ENCODE results near the gene MAPT.

Gene MAPT

GRCh38 chr17:45940826-45941225, 46.5 kb downstream of the MAPT start:
- in situ Hi-C loops (cut with HindIII; ENCODE audit: low pct_unique_long_range_greater_than_20kb, low sequenced_read_pairs): no loop called here
- no peak for TF ChIP-seq JUND (IDR thresholded peaks at IDR 0.05; ENCODE audit: low read depth)
- DNase-seq (ENCODE audit: low read depth in 1 of 2, low spot score in 1 of 2): peak; percentile 68 to 80

GRCh38 chr17:45941395-45941794, 47.0 kb downstream of the MAPT start:
- in situ Hi-C loops (cut with HindIII; ENCODE audit: low pct_unique_long_range_greater_than_20kb, low sequenced_read_pairs): no loop called here
- no peak for DNase-seq (ENCODE audit: low read depth in 1 of 2, low spot score in 1 of 2)
- no peak for TF ChIP-seq JUND (IDR thresholded peaks at IDR 0.05; ENCODE audit: low read depth)

- TF ChIP-seq JUND (IDR thresholded peaks at IDR 0.05; ENCODE audit: low read depth): no peak
- in situ Hi-C loops (cut with HindIII; ENCODE audit: low pct_unique_long_range_greater_than_20kb, low sequenced_read_pairs): no loop called here
- no peak for DNase-seq (ENCODE audit: low read depth in 1 of 2, low spot score in 1 of 2)
These were observed 47.9 kb downstream of the MAPT start for GRCh38 chr17:45942284-45942683.

- no peak for DNase-seq (ENCODE audit: low read depth in 1 of 2, low spot score in 1 of 2)
- in situ Hi-C loops (cut with HindIII; ENCODE audit: low pct_unique_long_range_greater_than_20kb, low sequenced_read_pairs): no loop called here
- TF ChIP-seq JUND (IDR thresholded peaks at IDR 0.05; ENCODE audit: low read depth): no peak
These were observed 52.5 kb downstream of the MAPT start for GRCh38 chr17:45946841-45947256.

- in situ Hi-C loops (cut with HindIII; ENCODE audit: low pct_unique_long_range_greater_than_20kb, low sequenced_read_pairs): no loop called here
- TF ChIP-seq JUND (IDR thresholded peaks at IDR 0.05; ENCODE audit: low read depth): no peak
- no peak for DNase-seq (ENCODE audit: low read depth in 1 of 2, low spot score in 1 of 2)
These were observed 54.1 kb downstream of the MAPT start for GRCh38 chr17:45948498-45948880.

- DNase-seq (ENCODE audit: low read depth in 1 of 2, low spot score in 1 of 2): peak; percentile 60 to 64
- in situ Hi-C loops (cut with HindIII; ENCODE audit: low pct_unique_long_range_greater_than_20kb, low sequenced_read_pairs): no loop called here
These were observed 54.7 kb downstream of the MAPT start for GRCh38 chr17:45948881-45949624.

GRCh38 chr17:45949755-45950320, 55.5 kb downstream of the MAPT start:
- no peak for TF ChIP-seq JUND (IDR thresholded peaks at IDR 0.05; ENCODE audit: low read depth)
- DNase-seq (ENCODE audit: low read depth in 1 of 2, low spot score in 1 of 2): no peak
- in situ Hi-C loops (cut with HindIII; ENCODE audit: low pct_unique_long_range_greater_than_20kb, low sequenced_read_pairs): no loop called here

More at GRCh38 chr17:45948881-45949624, 54.7 kb downstream of the MAPT start:
- TF ChIP-seq JUND (IDR thresholded peaks at IDR 0.05; ENCODE audit: low read depth): no peak

- TF ChIP-seq JUND (IDR thresholded peaks at IDR 0.05; ENCODE audit: low read depth): no peak
- in situ Hi-C loops (cut with HindIII; ENCODE audit: low pct_unique_long_range_greater_than_20kb, low sequenced_read_pairs): no loop called here
- no peak for DNase-seq (ENCODE audit: low read depth in 1 of 2, low spot score in 1 of 2)
These were observed 56.5 kb downstream of the MAPT start for GRCh38 chr17:45950888-45951287.

GRCh38 chr17:45951403-45951802, 57.0 kb downstream of the MAPT start:
- in situ Hi-C loops (cut with HindIII; ENCODE audit: low pct_unique_long_range_greater_than_20kb, low sequenced_read_pairs): no loop called here
- no peak for DNase-seq (ENCODE audit: low read depth in 1 of 2, low spot score in 1 of 2)
- TF ChIP-seq JUND (IDR thresholded peaks at IDR 0.05; ENCODE audit: low read depth): no peak

GRCh38 chr17:45951941-45952340, 57.6 kb downstream of the MAPT start:
- no peak for DNase-seq (ENCODE audit: low read depth in 1 of 2, low spot score in 1 of 2)
- no peak for TF ChIP-seq JUND (IDR thresholded peaks at IDR 0.05; ENCODE audit: low read depth)
- in situ Hi-C loops (cut with HindIII; ENCODE audit: low pct_unique_long_range_greater_than_20kb, low sequenced_read_pairs): no loop called here

GRCh38 chr17:45952814-45953320, 58.5 kb downstream of the MAPT start:
- DNase-seq (ENCODE audit: low read depth in 1 of 2, low spot score in 1 of 2): no peak
- no peak for TF ChIP-seq JUND (IDR thresholded peaks at IDR 0.05; ENCODE audit: low read depth)
- in situ Hi-C loops (cut with HindIII; ENCODE audit: low pct_unique_long_range_greater_than_20kb, low sequenced_read_pairs): no loop called here

GRCh38 chr17:45953561-45953960, 59.2 kb downstream of the MAPT start:
- TF ChIP-seq JUND (IDR thresholded peaks at IDR 0.05; ENCODE audit: low read depth): no peak
- in situ Hi-C loops (cut with HindIII; ENCODE audit: low pct_unique_long_range_greater_than_20kb, low sequenced_read_pairs): no loop called here
- DNase-seq (ENCODE audit: low read depth in 1 of 2, low spot score in 1 of 2): no peak

GRCh38 chr17:45954914-45955313, 60.6 kb downstream of the MAPT start:
- in situ Hi-C loops (cut with HindIII; ENCODE audit: low pct_unique_long_range_greater_than_20kb, low sequenced_read_pairs): no loop called here
- DNase-seq (ENCODE audit: low read depth in 1 of 2, low spot score in 1 of 2): no peak
- no peak for TF ChIP-seq JUND (IDR thresholded peaks at IDR 0.05; ENCODE audit: low read depth)
